NCI-H2227 (cell line): ENCODE measurements around the gene RNF39.

Experiments used
- DNase-seq: peaks from one replicate; lab custom pipeline; 2025; ENCODE audit not compliant: unreplicated experiment; lab: John Stamatoyannopoulos, UW

The RNF39 gene

DNA sequence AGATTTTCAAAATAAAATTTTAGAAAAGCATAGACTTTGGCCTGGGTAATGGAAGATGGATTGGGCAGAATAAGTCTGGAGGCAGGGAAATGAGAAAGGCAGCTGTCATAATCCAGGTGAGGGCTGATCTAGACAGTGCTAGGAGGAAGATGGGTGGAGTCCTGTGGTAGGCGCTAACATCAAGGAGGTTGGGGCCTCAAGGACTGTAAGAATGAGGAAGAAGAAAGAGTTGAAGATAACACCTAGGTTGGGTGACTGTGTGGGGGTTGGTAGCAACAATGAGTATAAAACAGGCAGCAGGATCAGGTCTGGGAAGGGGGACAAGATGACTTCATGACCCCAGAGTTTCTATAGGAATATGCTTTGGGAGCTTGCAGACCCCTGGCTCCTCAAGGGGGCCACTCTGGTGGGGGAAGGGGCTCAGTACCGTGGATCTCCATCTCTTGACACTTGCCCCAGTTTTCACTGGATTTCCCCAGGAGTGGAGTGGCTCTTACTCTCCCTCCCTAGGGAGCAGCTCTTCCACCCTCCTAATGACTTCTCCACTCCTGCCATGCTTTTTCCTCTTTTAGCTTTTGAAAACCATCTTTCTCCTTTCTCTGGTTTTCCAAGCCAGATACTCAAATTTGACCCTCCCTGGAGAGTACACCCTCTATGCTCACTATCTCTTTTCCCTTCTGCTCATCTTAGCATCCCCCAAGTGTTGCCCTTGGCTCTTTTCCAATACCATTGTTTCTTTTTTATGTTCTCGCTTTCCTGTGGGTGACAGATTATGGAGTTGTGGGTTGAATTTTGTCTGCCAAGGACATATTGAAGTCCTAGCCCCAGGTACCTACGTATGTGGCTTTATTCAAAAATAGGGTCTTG, 22.6 kb upstream of the RNF39 start:
- DNase-seq, result no peak

DNA sequence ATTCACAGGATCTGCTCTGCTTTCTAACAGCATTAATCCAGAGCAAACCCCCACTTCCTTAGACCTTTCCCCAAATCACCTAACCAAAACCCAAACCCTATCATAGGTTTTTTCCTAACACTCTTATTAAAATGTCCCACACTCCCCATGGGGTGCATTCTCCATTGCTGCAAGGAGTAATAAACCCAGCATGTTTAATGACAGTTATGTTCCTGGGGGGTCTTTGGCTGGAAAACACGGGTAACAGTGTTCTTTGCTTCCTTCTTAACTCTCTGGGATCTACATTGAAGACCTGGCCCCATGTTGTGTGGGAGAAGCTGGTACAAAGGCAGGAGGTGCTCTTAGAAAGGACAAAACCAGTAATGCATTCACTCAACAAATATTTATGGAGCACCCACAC, 21.3 kb upstream of the RNF39 start:
- DNase-seq, result no peak

- DNase-seq, result no peak
Measured at GRCh38 chr6:30093951-30094661, 18.5 kb upstream of the RNF39 start.

DNA sequence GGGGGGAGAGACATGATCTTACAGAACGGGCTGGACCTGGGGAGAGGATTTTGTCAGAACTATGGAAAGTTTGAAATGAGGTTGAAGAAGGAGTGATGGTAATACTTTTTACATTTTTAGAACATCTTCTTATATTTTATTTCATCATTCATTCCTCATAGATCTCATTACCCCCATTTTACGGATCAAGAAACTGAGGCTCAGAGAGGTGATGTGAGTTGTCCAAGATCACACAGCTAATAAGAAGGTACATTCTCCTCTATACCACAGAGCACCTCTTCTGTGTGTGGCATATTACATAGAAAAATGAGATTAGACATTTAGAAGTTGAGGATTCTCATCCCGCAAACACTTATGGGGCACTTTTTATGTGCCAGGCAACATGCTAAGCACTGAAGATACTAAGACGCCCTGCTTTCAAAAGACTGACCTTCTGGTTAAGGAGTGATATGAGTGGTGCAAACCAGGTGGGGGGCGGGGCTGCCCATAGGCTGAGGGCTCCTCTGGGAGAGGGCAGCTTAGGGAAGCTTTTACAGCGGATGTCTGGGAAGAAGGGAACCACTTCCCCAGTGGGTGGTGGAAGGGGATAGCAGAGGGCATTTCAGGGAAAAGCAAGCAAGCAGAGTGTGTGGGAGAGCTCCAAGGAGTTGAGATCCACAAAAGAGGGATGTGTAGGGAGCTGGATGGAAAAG, 17.4 kb upstream of the RNF39 start:
- DNase-seq, result no peak

- no peak for DNase-seq
Measured at GRCh38 chr6:30091577-30092381, 16.2 kb upstream of the RNF39 start.

DNA sequence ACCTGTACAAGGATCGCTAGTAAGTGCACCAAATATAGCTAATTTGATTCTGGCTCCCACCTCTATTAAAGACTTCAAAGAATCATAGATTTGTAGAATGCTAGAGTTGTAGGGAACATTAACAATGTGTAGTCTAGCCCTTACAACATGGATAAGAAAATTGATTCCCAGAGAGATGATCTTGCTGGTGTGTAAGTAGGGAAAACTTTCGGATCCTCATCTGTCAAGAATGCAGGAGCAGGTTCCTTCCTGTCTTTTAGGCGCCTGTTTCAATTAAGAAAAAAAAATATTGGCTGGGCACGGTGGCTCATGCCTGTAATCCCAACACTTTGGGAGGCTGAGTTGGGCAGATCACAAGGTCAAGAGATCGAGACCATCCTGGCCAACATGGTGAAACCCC, 12.3 kb upstream of the RNF39 start:
- no peak for DNase-seq

- no peak for DNase-seq
Measured at GRCh38 chr6:30077218-30077617, 1.6 kb upstream of the RNF39 start.

DNA sequence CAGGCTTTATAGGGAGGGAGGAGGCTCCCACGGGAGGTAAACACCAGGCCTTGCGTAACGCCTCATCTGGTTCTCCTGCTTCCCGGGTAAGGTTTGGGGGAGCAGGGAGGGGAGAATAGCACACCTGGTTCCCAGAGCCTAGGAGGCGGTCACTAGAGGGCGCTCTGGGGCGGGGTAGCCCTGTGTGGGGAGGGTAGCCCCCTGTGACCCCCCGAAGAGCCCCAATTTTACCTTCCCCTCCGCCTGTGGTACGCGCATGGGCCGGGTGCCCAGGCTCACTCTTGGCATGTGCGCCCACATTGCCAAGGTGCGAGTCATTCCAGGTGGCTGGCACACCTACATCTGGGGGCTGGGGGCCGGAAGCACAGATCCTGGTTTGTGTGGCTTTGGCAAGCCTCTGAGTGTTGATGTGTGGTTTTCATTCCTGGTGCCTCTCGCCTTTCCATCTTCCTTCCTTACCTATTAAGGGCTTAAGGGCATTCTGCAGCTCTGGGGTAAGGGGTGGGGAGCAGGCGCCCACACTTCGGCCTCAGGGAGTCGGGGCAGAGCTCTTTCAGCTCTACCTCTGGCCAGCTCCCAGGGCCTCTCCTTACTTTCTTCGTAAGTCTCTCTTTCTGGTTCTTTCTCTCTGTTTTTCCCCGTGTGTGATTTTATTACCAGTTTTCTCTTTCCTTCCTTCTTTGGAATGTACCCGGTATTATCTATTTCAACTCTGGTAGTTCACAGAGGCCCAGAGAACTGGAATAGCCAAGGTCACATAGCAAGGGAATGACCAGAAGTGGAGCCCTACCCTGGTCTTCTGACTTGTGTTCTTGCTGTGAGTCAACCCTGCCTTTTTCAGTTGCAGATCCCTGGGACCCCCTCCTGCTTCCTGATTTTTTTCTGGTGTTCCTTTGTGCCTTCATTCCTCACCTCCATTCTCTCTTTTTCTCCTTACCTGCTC, 492 bp upstream of the RNF39 start:
- peak; percentile 24 for DNase-seq

- peak; percentile 44 for DNase-seq
Measured at GRCh38 chr6:30074331-30075093, 1.1 kb downstream of the RNF39 start.

GRCh38 chr6:30073489-30074235, 1.9 kb downstream of the RNF39 start:
- DNase-seq, result no peak

GRCh38 chr6:30071858-30072257, 3.7 kb downstream of the RNF39 start:
- no peak for DNase-seq

- DNase-seq, result no peak
Measured at GRCh38 chr6:30071081-30071818, 4.3 kb downstream of the RNF39 start.

DNA sequence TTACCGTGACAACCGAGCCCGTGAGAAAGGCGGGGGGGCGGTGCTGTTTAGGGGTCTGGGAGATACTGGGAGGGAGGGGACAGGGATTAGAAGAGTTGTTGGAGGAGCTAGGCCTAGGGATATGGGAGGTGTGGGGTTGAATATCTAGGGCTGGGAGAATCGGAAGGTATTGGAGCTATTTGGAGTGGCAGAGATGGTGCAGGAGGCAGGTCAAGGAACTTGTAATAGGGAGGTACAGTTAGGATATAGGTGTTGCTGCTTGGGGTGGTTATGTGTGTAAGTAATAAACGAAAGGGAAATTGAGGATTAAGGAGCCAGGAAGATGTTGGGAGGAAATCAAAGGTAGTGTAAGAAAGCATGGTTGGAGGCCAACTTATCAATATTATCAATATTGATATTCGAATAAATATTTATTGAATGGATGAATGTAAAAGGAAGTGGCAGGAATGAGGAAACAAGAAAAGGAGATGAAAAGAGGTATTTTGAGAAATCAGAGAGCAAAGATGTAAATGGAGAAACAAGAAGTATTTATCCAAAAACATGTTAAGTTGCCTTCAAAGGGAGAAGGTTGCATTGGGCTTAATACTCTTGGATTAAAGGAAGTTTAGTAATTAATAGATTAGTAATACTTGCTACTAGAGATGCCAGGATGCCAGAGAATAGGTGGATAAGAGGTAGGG, 8.0 kb downstream of the RNF39 start:
- DNase-seq, result no peak

DNA sequence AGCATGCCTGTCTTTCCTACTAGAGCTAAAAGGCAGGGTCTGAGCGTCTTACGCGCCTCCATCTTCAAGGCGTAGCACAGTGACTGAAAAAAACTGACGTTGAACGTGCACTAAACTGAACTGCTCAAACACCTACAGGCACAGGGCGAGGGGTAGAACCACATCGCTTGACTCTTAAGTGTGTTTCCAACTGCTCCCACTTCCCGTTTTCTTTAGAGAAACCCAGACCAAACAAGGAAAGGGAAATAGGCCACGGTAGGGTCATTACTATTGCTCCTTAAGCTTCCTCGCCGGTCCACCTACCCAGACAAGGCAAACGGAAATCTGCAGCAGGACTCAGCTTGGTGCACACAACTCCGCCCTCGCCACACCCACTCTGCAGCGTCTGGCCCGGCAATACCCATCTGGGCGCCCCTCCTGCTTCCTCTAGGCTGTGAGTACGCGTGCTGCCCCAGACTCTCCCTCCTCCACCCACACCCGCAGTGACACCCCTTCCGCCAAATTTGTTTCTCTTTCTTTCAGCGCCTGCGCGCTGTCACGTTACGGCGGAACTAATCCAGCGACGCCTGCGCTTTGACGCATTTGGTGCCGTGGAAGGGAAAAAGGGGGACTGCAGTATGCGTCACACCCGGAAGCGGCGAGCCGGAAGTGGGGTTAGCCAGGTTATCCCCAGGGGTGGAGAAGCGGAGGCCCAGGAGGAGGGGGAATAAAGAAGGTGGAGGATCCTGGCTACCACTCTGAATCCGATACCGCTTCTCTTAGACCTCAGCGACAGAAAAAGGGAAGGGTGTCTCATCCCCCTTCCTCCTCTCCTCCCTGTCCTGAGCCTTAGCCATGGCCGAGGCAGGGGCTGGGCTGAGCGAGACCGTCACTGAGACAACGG, 8.8 kb downstream of the RNF39 start, which contains the start of gene PPP1R11:
Gene PPP1R11, plus strand, starts transcription at position 622 of the 883 bp plus-strand sequence. Its CDS starts 213 bp downstream, at position 835.
- peak; percentile 99 for DNase-seq

DNA sequence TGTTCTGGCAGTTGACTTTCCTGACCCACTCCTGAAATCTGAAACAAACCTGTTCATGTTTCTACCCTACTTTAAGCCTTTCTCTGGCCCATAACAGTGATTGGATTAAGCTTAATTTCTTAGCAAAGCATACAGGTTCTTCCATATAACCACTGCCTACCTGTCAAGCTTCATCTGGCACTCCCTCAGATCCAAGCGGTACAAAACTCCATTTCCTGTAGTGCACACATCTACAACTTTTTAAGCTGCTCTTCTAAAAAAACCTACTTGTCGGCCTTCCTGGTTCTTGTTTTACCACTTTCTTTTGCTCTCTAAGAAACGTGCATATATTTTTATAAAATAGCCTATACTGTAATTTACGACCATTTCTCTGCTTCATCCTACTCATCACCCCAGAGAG, 9.5 kb downstream of the RNF39 start:
- no peak for DNase-seq

GRCh38 chr6:30063315-30063714, 12.3 kb downstream of the RNF39 start:
- no peak for DNase-seq
